ENCODE data around the gene MACO1.

MACO1 gene

GRCh38 chr1:25451908-25452307 is 21.2 kb downstream of the MACO1 start:
- H3K9me2 ChIP-seq (replicated peaks; ENCODE audit: control insufficient read depth, low read length): no peaks in the 10 kb centered on the region
- no peaks in the 10 kb centered on the region for H3K27me3 ChIP-seq (ENCODE audit: control insufficient read depth, low read length)
- H3K4me3 ChIP-seq (ENCODE audit: low read length): peak overlapping the region; percentile 29
- H3K27ac ChIP-seq (ENCODE audit: low read depth, low read length): peak overlapping the region; percentile 52
- H3K4me2 ChIP-seq (ENCODE audit: low read length): peak overlapping the region; percentile 55
- no peak for TF ChIP-seq EZH2phosphoT487 (IDR thresholded peaks at IDR 0.05; ENCODE audit: borderline replicate concordance, low read length)
- no peak for TF ChIP-seq CTCF (IDR thresholded peaks at IDR 0.05; ENCODE audit: low read depth, low read length, poor library complexity, severe bottlenecking)
- H3K4me1 ChIP-seq (ENCODE audit: control insufficient read depth, low read length): peaks cover 47% of the 10 kb centered on the region
- peaks cover 23% of the 10 kb centered on the region for H3F3A ChIP-seq (ENCODE audit: control insufficient read depth, insufficient read depth)
- H4K20me1 ChIP-seq (ENCODE audit: control insufficient read depth, insufficient read depth, low read depth, low read length): no peaks in the 10 kb centered on the region
- peaks cover 29% of the 10 kb centered on the region for H3K79me2 ChIP-seq (ENCODE audit: control insufficient read depth, low read length)
- H3K9me3 ChIP-seq (ENCODE audit: control insufficient read depth, insufficient read depth, low read length): no peaks in the 10 kb centered on the region
- H3K36me3 ChIP-seq (ENCODE audit: control insufficient read depth, low read length): peaks cover 57% of the 10 kb centered on the region

GRCh38 chr1:25456502-25456901 is 25.8 kb downstream of the MACO1 start:
- Histone ChIP-seq H3K4me1 (ENCODE audit: control insufficient read depth, low read length) (peaks cover 10% of the 10 kb centered on the region), H3K36me3 (ENCODE audit: control insufficient read depth, low read length) (peaks cover 60% of the 10 kb centered on the region), H3K27me3 (ENCODE audit: control insufficient read depth, low read length) (no peaks in the 10 kb centered on the region), H3K27ac (ENCODE audit: low read depth, low read length) (no peak overlapping the region), H3K9me2 (replicated peaks; ENCODE audit: control insufficient read depth, low read length) (no peaks in the 10 kb centered on the region), H3K4me3 (ENCODE audit: low read length) (no peak overlapping the region), H4K20me1 (ENCODE audit: control insufficient read depth, insufficient read depth, low read depth, low read length) (no peaks in the 10 kb centered on the region; the same call in 1 of the 2 replicates), H3K4me2 (ENCODE audit: low read length) (no peak overlapping the region), H3F3A (ENCODE audit: control insufficient read depth, insufficient read depth) (peaks cover 2% of the 10 kb centered on the region; the same call in 1 of the 2 replicates), H3K9me3 (ENCODE audit: control insufficient read depth, insufficient read depth, low read length) (no peaks in the 10 kb centered on the region), H3K79me2 (ENCODE audit: control insufficient read depth, low read length) (peaks cover 11% of the 10 kb centered on the region)
- TF ChIP-seq CTCF (IDR thresholded peaks at IDR 0.05; ENCODE audit: low read depth, low read length, poor library complexity, severe bottlenecking): no peak
- no peak for TF ChIP-seq EZH2phosphoT487 (IDR thresholded peaks at IDR 0.05; ENCODE audit: borderline replicate concordance, low read length)

- Histone ChIP-seq H3K4me2 (ENCODE audit: low read length) (no peak overlapping the region), H3K4me3 (ENCODE audit: low read length) (no peak overlapping the region), H3K79me2 (ENCODE audit: control insufficient read depth, low read length) (peaks cover 28% of the 10 kb centered on the region), H3K27ac (ENCODE audit: low read depth, low read length) (no peak overlapping the region), H3K36me3 (ENCODE audit: control insufficient read depth, low read length) (peaks cover 64% of the 10 kb centered on the region), H3K9me3 (ENCODE audit: control insufficient read depth, insufficient read depth, low read length) (no peaks in the 10 kb centered on the region), H3K9me2 (replicated peaks; ENCODE audit: control insufficient read depth, low read length) (no peaks in the 10 kb centered on the region), H3K4me1 (ENCODE audit: control insufficient read depth, low read length) (no peaks in the 10 kb centered on the region), H4K20me1 (ENCODE audit: control insufficient read depth, insufficient read depth, low read depth, low read length) (no peaks in the 10 kb centered on the region; the same call in 1 of the 2 replicates), H3F3A (ENCODE audit: control insufficient read depth, insufficient read depth) (peaks cover 3% of the 10 kb centered on the region; the same call in 1 of the 2 replicates), H3K27me3 (ENCODE audit: control insufficient read depth, low read length) (no peaks in the 10 kb centered on the region)
- no peak for TF ChIP-seq EZH2phosphoT487 (IDR thresholded peaks at IDR 0.05; ENCODE audit: borderline replicate concordance, low read length)
- TF ChIP-seq CTCF (IDR thresholded peaks at IDR 0.05; ENCODE audit: low read depth, low read length, poor library complexity, severe bottlenecking): no peak
Observed at GRCh38 chr1:25458541-25459298, 28.0 kb downstream of the MACO1 start.

All from DOHH2 (cell line).